HTR-8/SVneo (cell line): ENCODE data around the gene DNAJB4.

Experiments
- DNase-seq: peaks from one replicate; pipeline ENCODE4 v3.0.0; 2011; ENCODE audit warnings: low spot score, mixed read lengths; ENCODE audit not compliant: insufficient read length
- FAIRE-seq: peaks from 2 replicates; lab custom pipeline; 2011; peaks lifted over from hg19 to GRCh38; lab: Jason Lieb, UNC

DNAJB4 gene

DNA sequence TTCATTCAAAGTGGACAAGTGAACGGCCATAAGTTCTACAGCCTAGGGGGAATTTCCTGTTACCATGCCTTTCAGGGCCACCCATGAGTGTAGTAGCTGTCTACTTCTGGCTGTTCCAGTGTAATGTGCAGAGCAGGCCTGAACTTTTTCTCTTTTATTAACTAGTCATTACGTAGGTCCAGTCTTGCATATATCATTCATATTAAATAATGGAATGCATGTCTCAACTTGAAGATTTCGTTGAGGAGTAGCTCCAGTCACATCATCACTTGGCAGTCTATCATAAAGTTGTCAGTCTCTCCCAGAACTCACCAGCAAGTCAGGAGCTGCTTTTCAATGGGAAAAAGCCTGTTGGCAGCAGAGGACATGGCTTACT lies 29.0 kb downstream of the DNAJB4 start:
- no peak for DNase-seq
- FAIRE-seq, result no peak

GRCh38 chr1:78035121-78035520 lies 30.4 kb downstream of the DNAJB4 start:
- FAIRE-seq, result no peak
- DNase-seq, result no peak

- DNase-seq (no peak), FAIRE-seq (no peak)
Observed at GRCh38 chr1:78036450-78036849, 31.7 kb downstream of the DNAJB4 start.

GRCh38 chr1:78038071-78038470 lies 33.3 kb downstream of the DNAJB4 start:
- FAIRE-seq (no peak), DNase-seq (no peak)

GRCh38 chr1:78038491-78038939 lies 33.8 kb downstream of the DNAJB4 start:
- FAIRE-seq (no peak), DNase-seq (no peak)

DNA sequence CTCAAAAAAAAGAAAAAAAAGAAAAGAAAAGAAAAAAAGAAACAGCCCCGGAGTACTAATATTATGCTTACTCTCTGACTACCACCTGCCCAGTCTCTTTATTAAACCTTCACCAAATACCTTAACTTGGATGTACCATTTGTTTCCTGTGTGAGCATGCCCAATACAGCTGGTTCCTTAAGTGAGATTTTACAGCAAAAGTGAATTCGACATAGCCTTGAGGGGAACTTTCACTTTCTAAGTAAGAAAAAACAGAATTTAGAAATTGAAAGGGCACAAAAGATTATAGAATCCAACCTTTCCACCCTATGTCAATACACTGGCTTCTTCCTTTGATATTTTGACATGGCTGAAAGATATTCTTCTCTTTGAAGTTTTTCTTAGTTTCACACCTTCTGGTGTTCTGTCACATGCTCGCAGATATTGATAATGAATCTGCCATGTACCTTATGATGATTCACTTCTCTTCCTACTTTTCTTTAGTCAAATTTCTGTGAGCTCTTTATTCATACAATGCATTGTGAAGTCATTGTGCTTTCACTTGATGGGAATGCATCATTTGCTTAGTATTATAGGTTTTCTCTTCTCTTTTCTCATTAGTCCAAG lies 35.8 kb downstream of the DNAJB4 start:
- FAIRE-seq (no peak), DNase-seq (no peak)

DNA sequence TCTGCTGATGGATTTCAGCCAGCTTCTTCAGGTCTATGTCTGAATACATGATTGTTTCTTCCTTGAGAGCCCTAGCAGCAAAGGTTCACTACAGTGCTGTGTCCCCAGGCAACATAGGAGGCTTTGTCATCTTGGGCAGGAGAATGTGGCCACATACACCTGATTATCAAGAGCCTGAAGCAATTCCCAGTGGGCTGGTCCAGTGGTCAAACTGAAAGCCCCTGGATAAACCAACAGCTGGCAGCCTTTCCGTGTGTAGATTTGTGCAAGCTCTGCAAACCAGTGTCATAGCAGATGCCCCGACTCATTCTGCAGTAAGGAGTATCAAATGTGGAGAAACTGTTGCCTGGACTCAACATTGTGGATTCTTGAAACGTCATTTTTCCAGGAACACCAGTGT lies 38.7 kb downstream of the DNAJB4 start:
- FAIRE-seq, result no peak
- DNase-seq, result no peak

GRCh38 chr1:78044796-78045562 lies 40.2 kb downstream of the DNAJB4 start:
- DNase-seq (no peak), FAIRE-seq (no peak)

DNA sequence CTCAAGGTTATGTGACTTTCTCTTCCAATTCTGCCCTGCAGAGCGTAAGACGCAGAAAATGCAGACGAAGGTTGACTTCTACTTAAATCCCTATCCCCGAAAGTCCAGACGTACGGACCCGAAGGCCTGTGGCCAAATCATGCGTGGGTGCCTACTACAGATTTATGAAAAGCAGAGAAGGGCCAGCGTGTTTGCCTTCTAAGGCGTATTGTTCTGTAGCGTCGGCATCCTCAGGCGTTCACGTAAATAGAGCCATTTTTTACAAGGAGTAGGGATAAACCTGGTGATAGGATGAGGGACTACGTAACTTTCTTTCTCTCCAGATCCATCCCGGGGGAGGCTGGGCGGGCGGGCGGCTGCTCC lies 40.8 kb downstream of the DNAJB4 start:
- FAIRE-seq, result no peak
- no peak for DNase-seq

DNA sequence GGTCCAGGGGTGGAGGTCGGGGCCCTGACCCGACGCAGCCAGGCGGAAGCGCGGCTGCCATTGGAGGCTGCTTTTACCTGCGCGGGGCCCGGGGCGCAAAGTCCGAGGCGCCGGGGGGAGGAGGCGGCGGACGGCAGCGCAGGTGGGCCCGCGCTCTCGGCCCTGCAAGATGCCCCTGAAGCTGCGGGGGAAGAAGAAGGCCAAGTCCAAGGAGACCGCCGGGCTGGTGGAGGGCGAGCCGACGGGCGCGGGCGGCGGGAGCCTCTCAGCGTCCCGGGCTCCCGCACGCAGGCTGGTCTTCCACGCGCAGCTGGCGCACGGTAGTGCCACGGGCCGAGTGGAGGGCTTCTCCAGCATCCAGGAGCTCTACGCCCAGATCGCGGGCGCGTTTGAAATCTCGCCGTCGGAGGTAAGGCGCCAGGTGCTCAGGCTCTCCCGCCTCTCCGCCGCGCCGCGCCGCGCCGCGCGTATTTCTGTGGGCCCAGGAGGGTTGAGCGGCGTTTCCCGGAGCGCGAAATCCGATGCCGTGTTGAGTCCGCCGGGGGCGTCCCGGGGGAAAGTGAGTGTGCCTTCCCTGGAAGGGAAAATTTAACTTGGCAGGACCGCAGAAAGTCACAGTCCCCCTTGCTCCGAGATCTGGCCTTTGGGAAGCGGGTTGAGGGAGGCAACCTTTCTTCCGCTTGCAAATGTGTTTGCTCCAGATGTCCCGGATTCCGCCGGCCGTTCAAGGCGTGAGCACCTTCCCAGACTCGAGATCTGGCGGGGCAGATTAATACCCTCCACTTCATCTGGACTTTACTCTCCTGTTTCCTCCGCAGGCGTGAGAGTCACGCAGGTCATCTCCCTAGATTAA lies 41.4 kb downstream of the DNAJB4 start, which contains the start of gene GIPC2:
Gene GIPC2, plus strand, starts transcription at position 41 of the 853 bp plus-strand sequence. Its CDS starts 129 bp downstream, at position 170.
- no peak for DNase-seq
- no peak for FAIRE-seq

DNA sequence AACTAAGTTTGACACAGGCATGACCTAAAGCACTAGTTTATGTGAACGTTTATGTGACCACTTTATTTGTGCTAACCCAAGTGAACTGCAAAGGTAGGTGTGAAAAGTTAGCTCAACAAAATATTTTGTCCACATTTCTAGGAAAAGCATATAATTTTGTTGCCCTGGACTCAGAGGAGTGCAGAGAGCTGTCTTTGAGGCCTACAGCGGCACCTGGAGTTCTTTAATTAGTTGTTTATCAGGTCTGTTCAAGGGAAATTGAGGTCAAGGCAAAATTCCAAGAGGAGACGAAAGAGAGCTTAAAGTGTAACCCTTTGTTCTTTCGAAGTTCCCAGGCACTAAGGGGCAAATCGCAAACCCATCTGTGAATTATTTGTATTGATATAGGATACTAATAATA lies 42.4 kb downstream of the DNAJB4 start:
- no peak for FAIRE-seq
- DNase-seq, result no peak

DNA sequence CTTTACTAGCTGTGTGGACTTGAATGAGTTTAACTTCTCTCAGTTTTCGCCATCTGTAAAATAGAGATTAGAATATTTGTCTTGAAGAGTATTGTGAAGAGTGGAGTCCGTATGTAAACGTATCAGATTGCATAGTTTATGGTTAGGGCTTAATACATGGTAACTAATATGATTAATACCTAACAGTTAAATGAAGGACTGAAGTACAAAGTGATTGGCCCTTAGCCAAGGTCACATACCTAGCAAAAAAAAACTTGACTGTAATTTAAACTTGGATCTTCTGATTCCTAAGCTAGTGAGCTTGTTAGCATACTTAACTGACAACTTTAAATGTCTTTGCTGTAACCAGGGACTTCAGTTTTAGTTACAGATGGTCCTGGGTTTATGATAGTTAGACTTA lies 42.9 kb downstream of the DNAJB4 start:
- FAIRE-seq (no peak), DNase-seq (no peak)

DNA sequence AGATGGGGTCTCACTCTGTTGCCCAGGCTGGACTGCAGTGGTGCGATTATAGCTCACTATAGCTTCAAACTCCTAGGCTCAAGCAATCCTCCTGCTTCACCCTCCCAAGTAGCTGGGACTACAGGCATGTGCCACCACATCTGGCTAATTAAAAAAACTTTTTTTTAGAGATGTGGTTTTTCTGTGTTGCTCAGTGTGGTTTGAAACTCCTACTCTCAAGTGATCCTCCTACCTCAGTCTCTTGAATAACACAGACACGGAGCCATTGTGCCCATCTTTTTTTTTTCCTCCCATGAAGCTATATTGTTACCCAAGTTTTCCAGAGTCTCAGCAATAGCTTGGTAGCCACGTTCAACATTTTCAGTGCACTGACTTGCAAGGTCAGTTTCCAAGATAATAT lies 43.7 kb downstream of the DNAJB4 start:
- no peak for DNase-seq
- no peak for FAIRE-seq

- no peak for FAIRE-seq
Observed at GRCh38 chr1:78049396-78049795, 44.7 kb downstream of the DNAJB4 start.

DNA sequence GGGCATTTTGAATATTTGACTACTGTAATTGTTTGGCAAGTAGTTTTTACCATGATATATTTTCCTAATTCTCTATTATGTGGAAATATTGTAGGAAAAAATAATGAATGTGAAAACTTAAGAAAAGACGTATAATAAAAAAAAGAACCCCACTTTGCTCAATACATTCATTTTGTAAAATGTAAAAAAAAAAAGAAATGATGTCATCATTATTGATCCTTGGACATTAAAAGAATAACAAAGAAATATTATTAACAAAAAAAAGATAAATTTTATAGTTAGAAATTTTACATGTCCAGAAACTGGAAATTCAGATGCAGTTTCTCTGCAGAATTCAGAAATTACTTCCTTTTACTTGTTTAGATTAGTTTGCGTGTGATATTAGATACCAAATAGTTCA lies 46.3 kb downstream of the DNAJB4 start:
- FAIRE-seq, result no peak
- no peak for DNase-seq

More at GRCh38 chr1:78049396-78049795, 44.7 kb downstream of the DNAJB4 start:
- no peak for DNase-seq

- FAIRE-seq (no peak), DNase-seq (no peak)
Observed at GRCh38 chr1:78052685-78053405, 48.1 kb downstream of the DNAJB4 start.

GRCh38 chr1:78053498-78053897 lies 48.8 kb downstream of the DNAJB4 start:
- no peak for FAIRE-seq
- no peak for DNase-seq

DNA sequence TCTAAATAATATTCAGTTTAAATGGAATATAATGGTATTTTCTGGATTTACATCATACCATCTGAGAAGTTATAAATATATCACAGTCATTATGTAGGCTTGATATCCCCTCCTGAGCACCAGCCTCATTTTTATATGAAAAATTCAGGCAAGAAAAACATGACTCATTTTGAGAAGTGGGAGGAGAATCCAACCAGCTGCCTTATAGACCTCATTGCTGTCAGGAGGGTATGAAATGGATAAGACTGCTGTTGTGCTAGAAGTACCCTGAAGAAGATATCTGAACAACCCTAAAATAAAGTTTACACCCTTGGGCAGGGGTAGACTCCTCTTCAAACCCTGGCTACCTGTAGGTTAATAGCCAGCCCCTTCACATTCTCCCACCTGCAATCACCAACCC lies 49.8 kb downstream of the DNAJB4 start:
- DNase-seq, result no peak
- FAIRE-seq, result no peak

DNA sequence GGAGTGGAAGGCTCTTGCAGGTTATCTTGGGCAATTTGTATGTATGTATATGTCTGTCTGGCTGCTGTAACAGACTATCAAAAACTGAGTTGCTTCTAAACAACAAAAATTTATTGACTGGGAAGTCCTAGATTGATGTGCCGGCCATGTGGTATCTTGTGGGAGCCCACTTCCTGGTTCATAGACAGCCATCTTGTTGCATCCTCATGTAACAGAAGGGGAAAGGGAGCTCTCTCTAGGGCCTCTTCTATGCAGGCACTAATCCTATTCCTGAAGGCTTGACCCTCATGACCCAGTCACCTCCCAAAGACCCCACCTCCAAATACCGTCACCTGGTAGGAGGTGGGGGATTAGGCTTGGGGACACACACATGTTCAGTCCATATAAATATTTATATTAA lies 50.2 kb downstream of the DNAJB4 start:
- no peak for FAIRE-seq

GRCh38 chr1:78055565-78056132 lies 50.9 kb downstream of the DNAJB4 start:
- DNase-seq, result no peak
- FAIRE-seq, result no peak

More for the DNA sequence above, 50.2 kb downstream of the DNAJB4 start:
- no peak for DNase-seq
